Measurements from ENCODE around the gene SH3RF3. TPM values are rescaled to one million over a fixed set of nuclear protein-coding genes. Genes with fewer than 3 reads are reported as not detected.

The SH3RF3 gene
- total RNA-seq, 2 donors from 2014 or later, result 1.5 to 1.8 TPM

- no peak overlapping the region for H3K27ac ChIP-seq (ENCODE audit: low read depth, low read length)
- no peak for TF ChIP-seq CTCF (conservative IDR thresholded peaks at IDR 0.05)
- no peak for DNase-seq
- H3K36me3 ChIP-seq (ENCODE audit: control insufficient read depth, insufficient read depth, low read length), result no peaks in the 10 kb centered on the region
- H3K27me3 ChIP-seq (ENCODE audit: control insufficient read depth, insufficient read depth, low read length, poor library complexity, severe bottlenecking), result no peaks in the 10 kb centered on the region
- Mint-ChIP-seq H3K4me3 (no peak overlapping the region), H3K9me3 (no peaks in the 10 kb centered on the region), H3K27ac (no peak overlapping the region), H3K27me3 (ENCODE audit: insufficient read depth) (peaks cover under 1% of the 10 kb centered on the region), H3K36me3 (ENCODE audit: low read depth) (no peaks in the 10 kb centered on the region), H3K4me1 (peaks cover 5% of the 10 kb centered on the region)
- no peak overlapping the region for H3K4me3 ChIP-seq (ENCODE audit: low read length)
- H3K9me3 ChIP-seq (ENCODE audit: control insufficient read depth, low read length), result no peaks in the 10 kb centered on the region
- no peak overlapping the region for H3K9ac ChIP-seq (ENCODE audit: extremely low read depth, low read length, poor library complexity, severe bottlenecking)
- no peaks in the 10 kb centered on the region for H3K4me1 ChIP-seq (ENCODE audit: control insufficient read depth, insufficient read depth, low read length)
- 90 to 97% methylated on average over 7 to 8 of the region's 8 CpGs for WGBS, 2 experiments (ENCODE audit: insufficient coverage in 1 of 2, insufficient read length in 1 of 2)
These were observed 379.6 kb downstream of the SH3RF3 start for GRCh38 chr2:109508556-109508955.

DNA sequence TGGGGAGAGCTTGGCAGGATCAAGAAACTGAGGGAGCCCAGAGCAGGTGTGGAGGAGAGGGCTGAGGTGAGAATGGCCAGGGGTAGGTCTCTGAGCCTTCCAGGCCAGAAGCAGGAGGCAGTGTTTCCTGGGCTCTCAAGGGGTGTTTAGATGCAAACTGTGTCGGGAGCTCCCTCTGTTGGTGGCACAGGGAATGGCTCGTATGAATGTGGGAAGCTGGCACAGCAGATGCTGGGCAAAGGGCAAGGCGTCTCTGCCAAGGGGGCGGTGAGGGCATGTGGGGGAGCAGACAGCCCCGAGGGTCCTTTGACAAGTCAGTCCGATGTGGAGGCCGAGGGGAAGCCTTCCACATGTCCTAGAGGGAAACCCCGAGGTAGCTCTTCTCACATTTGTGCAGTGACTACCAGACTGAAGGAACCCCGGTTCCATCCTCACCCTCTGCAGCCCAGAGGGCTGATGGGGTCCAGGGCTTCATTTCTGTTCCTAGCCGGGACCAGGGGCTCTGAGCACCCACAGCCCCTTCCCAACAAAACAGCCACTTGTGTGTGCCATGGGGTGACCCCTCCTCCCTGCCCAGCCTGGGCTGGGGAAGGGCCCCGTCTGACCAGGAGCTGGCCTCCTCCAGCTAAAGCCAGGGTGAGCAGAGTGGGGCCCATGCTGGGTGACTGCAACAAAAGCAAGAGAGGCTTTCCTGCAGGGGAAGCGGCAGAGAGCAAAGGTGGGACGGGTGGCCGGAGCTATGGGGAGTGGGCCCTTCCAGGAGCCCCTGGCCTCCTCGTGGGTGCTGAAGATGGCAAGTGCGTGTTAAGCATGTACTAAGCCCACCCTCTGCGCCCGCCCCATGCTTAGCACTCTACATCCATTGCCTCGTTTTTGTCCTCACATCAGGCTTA, 381.4 kb downstream of the SH3RF3 start:
- Mint-ChIP-seq H3K27me3 (ENCODE audit: insufficient read depth) (peaks cover 2% of the 10 kb centered on the region), H3K4me1 (peaks cover 7% of the 10 kb centered on the region), H3K27ac (no peak overlapping the region), H3K9me3 (no peaks in the 10 kb centered on the region), H3K36me3 (ENCODE audit: low read depth) (no peaks in the 10 kb centered on the region), H3K4me3 (no peak overlapping the region)
- peak; percentile 92 for DNase-seq
- peak; percentile 91 for TF ChIP-seq CTCF (conservative IDR thresholded peaks at IDR 0.05)
- H3K9ac ChIP-seq (ENCODE audit: extremely low read depth, low read length, poor library complexity, severe bottlenecking), result no peak overlapping the region
- WGBS, 2 experiments (ENCODE audit: insufficient coverage in 1 of 2, insufficient read length in 1 of 2), result 63% methylated on average over 13 to 19 of the region's 19 CpGs
- H3K4me1 ChIP-seq (ENCODE audit: control insufficient read depth, insufficient read depth, low read length), result no peaks in the 10 kb centered on the region
- no peak overlapping the region for H3K27ac ChIP-seq (ENCODE audit: low read depth, low read length)
- H3K36me3 ChIP-seq (ENCODE audit: control insufficient read depth, insufficient read depth, low read length), result no peaks in the 10 kb centered on the region
- no peaks in the 10 kb centered on the region for H3K9me3 ChIP-seq (ENCODE audit: control insufficient read depth, low read length)
- H3K27me3 ChIP-seq (ENCODE audit: control insufficient read depth, insufficient read depth, low read length, poor library complexity, severe bottlenecking), result no peaks in the 10 kb centered on the region
- H3K4me3 ChIP-seq (ENCODE audit: low read length), result no peak overlapping the region

DNA sequence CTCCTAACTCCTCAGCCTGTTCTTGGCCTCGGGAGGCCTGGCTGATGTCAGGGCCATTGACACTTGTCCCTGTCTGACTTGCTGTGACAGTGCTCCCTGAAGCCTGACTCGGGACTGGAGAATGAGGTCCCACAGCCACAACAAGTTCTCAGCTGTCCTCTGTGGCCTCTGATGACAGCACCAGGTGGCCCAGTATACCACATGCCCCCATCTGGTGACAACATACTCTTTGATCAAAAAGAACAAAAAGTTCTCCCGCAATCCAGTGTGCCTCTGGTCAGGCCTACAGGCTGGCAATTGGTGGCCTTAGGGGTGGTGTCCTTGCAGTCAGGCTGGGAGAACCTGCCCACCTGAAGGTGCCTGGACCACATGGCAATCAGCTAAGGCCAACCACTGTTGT, 382.2 kb downstream of the SH3RF3 start:
- Histone ChIP-seq H3K36me3 (ENCODE audit: control insufficient read depth, insufficient read depth, low read length) (no peaks in the 10 kb centered on the region), H3K27me3 (ENCODE audit: control insufficient read depth, insufficient read depth, low read length, poor library complexity, severe bottlenecking) (no peaks in the 10 kb centered on the region), H3K27ac (ENCODE audit: low read depth, low read length) (no peak overlapping the region), H3K9ac (ENCODE audit: extremely low read depth, low read length, poor library complexity, severe bottlenecking) (no peak overlapping the region), H3K9me3 (ENCODE audit: control insufficient read depth, low read length) (no peaks in the 10 kb centered on the region), H3K4me3 (ENCODE audit: low read length) (no peak overlapping the region), H3K4me1 (ENCODE audit: control insufficient read depth, insufficient read depth, low read length) (no peaks in the 10 kb centered on the region)
- Mint-ChIP-seq H3K4me1 (peaks cover 9% of the 10 kb centered on the region), H3K36me3 (ENCODE audit: low read depth) (no peaks in the 10 kb centered on the region), H3K4me3 (no peak overlapping the region), H3K27me3 (ENCODE audit: insufficient read depth) (peaks cover 2% of the 10 kb centered on the region), H3K27ac (no peak overlapping the region), H3K9me3 (no peaks in the 10 kb centered on the region)
- WGBS, 2 experiments (ENCODE audit: insufficient coverage in 1 of 2, insufficient read length in 1 of 2), result 87 to 100% methylated on average over 2 to 3 of the region's 3 CpGs
- TF ChIP-seq CTCF (conservative IDR thresholded peaks at IDR 0.05), result no peak
- DNase-seq, result no peak
